GM18526 (cell line): Measurements from ENCODE around the gene AUH.

Experiments
- POLR2A ChIP-seq: IDR thresholded peaks from 3 replicates; pipeline ENCODE4 v1.6.1; 2011; ENCODE audit not compliant: insufficient read length; ENCODE audit errors: extremely low read depth

Gene AUH

DNA sequence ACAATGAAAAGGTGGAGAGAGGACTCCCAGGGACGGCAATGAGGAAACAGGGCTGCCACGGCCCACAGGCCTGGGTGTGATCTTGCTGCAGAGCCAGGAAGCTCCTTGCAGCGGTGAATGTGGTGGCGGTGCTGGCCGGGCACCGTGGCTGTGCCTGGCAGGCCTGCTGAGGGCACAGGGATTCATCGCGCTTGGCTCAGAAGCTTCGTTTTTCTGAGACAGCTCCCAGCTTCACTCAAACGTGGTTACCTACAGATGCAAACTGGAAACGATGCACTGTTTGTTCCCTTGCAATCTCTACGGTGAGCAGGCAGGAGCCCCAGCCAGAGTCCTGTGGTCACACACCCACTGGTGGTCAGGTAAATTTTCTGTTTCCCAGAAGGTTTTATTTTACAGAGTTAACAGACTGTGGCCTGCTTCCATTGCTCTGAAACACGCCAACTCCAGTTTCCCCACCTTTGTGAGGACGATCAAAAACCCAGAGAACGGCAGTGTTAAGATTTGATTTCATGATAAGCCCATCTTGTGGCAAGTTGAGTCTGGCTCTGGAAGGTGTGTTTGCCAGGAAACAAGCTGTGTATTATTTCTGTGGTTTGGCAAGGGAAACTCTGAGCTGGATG lies 183.9 kb downstream of the AUH start:
- no peak for TF ChIP-seq POLR2A

DNA sequence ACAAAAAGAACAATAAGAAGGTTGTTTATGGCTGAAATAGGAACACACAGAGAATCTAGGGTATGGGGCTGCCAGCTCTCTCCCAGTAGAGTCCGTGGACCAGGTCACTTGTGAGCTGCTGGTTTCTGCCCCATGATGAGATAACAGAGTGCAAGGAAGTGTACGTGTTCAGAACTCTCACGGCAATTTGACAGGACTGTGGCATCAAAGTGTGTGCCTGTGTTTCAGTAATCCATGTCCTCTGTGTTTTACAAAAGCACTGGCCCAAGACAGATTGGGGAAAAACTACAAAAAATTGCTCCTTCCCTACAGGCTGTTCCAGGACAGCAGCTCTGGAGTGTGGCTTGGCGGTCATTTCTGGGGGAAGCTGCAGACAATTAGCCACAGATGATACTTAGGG lies 184.6 kb downstream of the AUH start:
- no peak for TF ChIP-seq POLR2A

GRCh38 chr9:91176426-91176825 lies 185.3 kb downstream of the AUH start:
- no peak for TF ChIP-seq POLR2A

GRCh38 chr9:91174772-91175171 lies 186.9 kb downstream of the AUH start:
- no peak for TF ChIP-seq POLR2A

DNA sequence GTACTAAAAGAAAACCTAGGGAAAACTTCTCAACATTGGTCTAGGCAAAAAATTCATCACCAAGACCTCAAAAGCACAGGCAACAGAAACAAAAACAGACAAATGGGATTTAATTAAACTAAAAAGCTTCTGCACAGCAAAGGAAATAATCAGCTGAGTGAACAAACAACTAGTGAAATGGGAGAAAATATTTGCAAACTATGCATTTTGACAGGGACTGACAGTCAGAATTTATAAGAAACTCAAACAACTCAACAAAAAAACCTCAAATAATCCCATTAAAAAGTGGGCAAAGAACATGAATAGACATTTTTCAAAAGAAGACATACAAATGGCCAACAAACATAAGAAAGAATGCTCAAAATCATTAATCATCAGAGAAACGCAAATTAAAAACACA lies 189.4 kb downstream of the AUH start:
- TF ChIP-seq POLR2A = no peak

- no peak for TF ChIP-seq POLR2A
These were observed 190.8 kb downstream of the AUH start for GRCh38 chr9:91170951-91171350.

GRCh38 chr9:91166796-91167366 lies 194.8 kb downstream of the AUH start:
- TF ChIP-seq POLR2A = no peak

DNA sequence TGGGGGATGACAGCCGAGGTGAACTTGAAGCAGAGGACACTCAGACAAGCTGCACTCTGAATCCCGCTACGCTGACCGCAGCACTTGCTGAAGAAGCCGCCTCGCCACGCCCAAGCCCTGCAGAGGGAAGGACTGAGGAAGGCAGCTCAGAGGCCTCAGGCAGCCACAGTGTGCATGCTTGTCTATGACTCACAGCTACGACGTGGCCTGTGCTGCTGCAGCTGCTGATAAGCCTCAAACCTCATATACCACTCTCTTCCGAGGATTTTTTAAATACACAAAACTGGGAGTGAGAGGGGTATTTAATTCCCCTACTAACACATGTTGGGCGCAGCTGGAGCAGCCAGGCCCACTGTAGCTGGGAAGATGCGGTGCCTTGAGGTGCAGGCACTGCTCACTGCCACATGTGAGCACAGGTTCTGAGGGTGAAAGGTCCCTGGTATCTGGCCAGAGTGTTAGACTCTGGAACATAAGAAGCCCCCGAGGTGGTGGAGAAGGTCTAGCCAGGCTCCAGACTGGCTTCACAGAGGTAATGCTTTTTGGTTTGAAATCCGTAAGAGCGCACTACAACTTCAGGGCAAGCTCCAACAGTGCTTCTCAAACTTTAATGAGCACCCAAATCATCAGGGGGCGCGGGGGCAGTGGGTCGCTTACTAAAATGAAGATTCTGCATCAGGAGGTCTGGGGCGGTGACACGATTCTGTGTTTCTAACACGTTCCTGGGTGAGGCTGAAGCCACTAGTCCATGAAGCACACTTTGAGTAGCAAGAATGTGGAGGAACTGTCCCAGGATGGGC lies 196.8 kb downstream of the AUH start:
- TF ChIP-seq POLR2A = no peak
